Thyroid gland (tissue), 4 donors: ENCODE data around the gene ZNF223.

Source experiments
- CTCF ChIP-seq, 6 experiments: fragments of 200-600 bp in 3 of 6; fragments of 450-650 bp in 3 of 6; sonication (generic) in 3 of 6; IDR thresholded peaks; one replicate each; pipeline ENCODE4 v1.5.1; 2016 to 2019; ENCODE audit warnings: antibody characterized with exemption in 6 of 6, mild to moderate bottlenecking in 2 of 6, inconsistent platforms in 1 of 6, moderate library complexity in 1 of 6
- POLR2A ChIP-seq, 2 donors: fragments of 450-650 bp; IDR thresholded peaks; one replicate each; pipeline ENCODE4 v1.6.1; 2017; ENCODE audit warnings: antibody characterized with exemption in 2 of 2, mild to moderate bottlenecking in 2 of 2, moderate library complexity in 1 of 2

DNA sequence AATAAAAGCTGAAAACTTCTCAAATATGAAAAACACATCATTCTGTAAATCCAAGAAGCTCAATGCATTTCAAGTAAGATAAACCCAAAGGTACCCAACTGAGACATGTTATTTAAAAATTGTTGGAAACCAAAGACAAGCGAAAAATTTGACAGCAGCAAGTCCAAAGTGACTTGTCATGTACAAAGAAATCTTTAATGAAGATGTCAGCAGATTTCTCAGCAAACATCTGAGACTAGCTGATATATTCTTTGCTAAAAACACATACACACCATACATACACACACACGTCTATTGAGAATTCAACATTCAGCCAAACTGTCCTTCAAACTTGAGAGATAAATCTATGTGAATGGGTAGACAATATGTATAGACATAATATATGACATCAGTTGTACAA, 32.3 kb upstream of the ZNF223 start:
- no peak for TF ChIP-seq CTCF (IDR thresholded peaks at IDR 0.05)
- TF ChIP-seq POLR2A (IDR thresholded peaks at IDR 0.05): no peak
